Keratinocyte (primary cell): ENCODE data around the gene PAMR1.

Source experiments
- CTCF ChIP-seq, 3 experiments: IDR thresholded peaks in 1 of 3; conservative IDR thresholded peaks in 1 of 3; optimal IDR thresholded peaks in 1 of 3; 2 replicates in 2 of 3; 3 replicates in 1 of 3; pipeline versions ENCODE3 to v1.5.1; 2011; ENCODE audit warnings: low read length in 3 of 3, mild to moderate bottlenecking in 3 of 3, moderate library complexity in 2 of 3, control low read depth in 1 of 3, inconsistent platforms in 1 of 3; ENCODE audit not compliant: insufficient read depth in 2 of 3; ENCODE audit errors: extremely low read depth in 1 of 3
- EZH2 ChIP-seq: IDR thresholded peaks from one replicate; pipeline ENCODE4 v1.6.1; 2012; ENCODE audit warnings: inconsistent platforms, mild to moderate bottlenecking, low read length, moderate library complexity

- no peak for TF ChIP-seq EZH2
- TF ChIP-seq CTCF (optimal IDR thresholded peaks at IDR 0.05 in 1 of 3, IDR thresholded peaks at IDR 0.05 in 1 of 3, conservative IDR thresholded peaks at IDR 0.05 in 1 of 3; ENCODE audit: extremely low read depth in 1 of 3, insufficient read depth in 2 of 3, low read length in 3 of 3) = no peak
Measured at GRCh38 chr11:35558513-35558912, 33.1 kb upstream of the PAMR1 start.
